ENCODE measurements around the gene PRSS2.

DNA sequence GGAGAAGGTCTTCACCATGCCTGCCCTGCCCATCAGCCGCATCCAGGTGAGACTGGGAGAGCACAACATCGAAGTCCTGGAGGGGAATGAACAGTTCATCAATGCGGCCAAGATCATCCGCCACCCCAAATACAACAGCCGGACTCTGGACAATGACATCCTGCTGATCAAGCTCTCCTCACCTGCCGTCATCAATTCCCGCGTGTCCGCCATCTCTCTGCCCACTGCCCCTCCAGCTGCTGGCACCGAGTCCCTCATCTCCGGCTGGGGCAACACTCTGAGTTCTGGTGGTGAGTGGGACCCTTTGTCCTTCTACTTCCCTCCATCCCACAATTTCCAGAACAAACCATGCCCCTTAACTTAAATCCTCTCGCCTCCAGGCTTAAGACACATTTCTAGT, 2.5 kb downstream of the PRSS2 start:
- no peak for TF ChIP-seq GATA2 (IDR thresholded peaks at IDR 0.05; ENCODE audit: low read depth, low read length)
- no peak for TF ChIP-seq GATA3 (IDR thresholded peaks at IDR 0.05; ENCODE audit: low read depth, low read length)
